Activated naive CD4-positive, alpha-beta T cell treated with anti-CD3 and anti-CD28 coated beads, Interleukin-2, amount 50 U/mL, for 24 hours (primary cell): Measurements from ENCODE around the gene NOL9.

Experiments used
- H3K27ac Mint-ChIP-seq: one replicate; pipeline ENCODE4 v1.8.0; 2021; ENCODE audit warnings: mild to moderate bottlenecking, mixed read lengths
- H3K27me3 Mint-ChIP-seq: one replicate; pipeline ENCODE4 v1.8.0; 2021; ENCODE audit warnings: mixed read lengths
- H3K36me3 Mint-ChIP-seq: one replicate; pipeline ENCODE4 v1.8.0; 2021; ENCODE audit warnings: mixed read lengths
- H3K4me1 Mint-ChIP-seq: one replicate; pipeline ENCODE4 v1.8.0; 2021; ENCODE audit warnings: mixed read lengths
- H3K4me3 Mint-ChIP-seq: one replicate; pipeline ENCODE4 v1.8.0; 2021; ENCODE audit warnings: mild to moderate bottlenecking, mixed read lengths
- H3K9me3 Mint-ChIP-seq: one replicate; pipeline ENCODE4 v1.8.0; 2021; ENCODE audit warnings: mixed read lengths

NOL9 gene

DNA sequence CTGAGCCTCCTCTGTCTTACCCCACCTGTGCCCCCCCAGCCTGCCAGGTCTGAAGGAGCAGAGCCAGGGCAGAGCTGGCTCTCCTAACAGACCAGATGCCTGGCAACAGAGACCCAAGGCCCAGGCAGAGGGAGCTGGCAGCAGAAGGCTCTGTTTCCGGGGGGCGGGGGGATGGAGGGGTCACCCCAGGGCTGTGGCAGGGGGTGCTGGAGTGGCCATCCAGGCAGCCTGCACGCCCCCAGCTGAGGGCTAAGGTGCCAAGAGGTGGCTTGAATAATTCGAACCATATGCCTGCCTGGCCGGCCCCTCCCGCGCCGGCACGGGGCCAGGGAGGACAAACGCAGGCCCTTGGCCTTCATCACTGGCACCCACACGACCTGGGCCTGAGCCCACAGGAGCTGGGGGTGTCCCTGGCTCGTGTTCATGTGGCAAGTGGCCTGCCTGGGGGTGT is 46.8 kb downstream of the NOL9 start:
- H3K27me3 Mint-ChIP-seq, result no peaks in the 10 kb centered on the region
- no peak overlapping the region for H3K4me3 Mint-ChIP-seq
- H3K4me1 Mint-ChIP-seq, result no peaks in the 10 kb centered on the region
- no peaks in the 10 kb centered on the region for H3K9me3 Mint-ChIP-seq
- no peak overlapping the region for H3K27ac Mint-ChIP-seq
- no peaks in the 10 kb centered on the region for H3K36me3 Mint-ChIP-seq

DNA sequence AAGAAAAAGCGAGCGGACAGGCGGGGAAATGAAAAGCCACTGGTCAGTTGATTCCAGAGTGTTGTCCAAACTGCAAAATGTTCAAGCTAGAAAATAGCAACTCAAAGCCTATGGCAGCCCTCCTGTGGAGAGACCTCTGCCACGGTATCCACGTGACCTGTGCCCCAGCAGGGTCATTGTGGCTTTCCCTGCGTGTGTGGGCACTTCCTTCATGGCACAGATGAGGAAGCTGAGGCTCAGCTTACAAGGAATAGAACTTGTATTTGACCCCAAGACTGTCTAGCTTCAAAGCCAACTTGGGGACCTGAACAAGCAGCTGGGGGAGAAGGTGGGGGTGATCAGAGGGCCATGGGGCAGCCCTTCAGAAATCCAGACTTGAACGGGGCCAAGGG is 47.3 kb downstream of the NOL9 start:
- Mint-ChIP-seq H3K27me3 (no peaks in the 10 kb centered on the region), H3K4me1 (no peaks in the 10 kb centered on the region), H3K9me3 (no peaks in the 10 kb centered on the region), H3K27ac (no peak overlapping the region), H3K36me3 (no peaks in the 10 kb centered on the region), H3K4me3 (no peak overlapping the region)

DNA sequence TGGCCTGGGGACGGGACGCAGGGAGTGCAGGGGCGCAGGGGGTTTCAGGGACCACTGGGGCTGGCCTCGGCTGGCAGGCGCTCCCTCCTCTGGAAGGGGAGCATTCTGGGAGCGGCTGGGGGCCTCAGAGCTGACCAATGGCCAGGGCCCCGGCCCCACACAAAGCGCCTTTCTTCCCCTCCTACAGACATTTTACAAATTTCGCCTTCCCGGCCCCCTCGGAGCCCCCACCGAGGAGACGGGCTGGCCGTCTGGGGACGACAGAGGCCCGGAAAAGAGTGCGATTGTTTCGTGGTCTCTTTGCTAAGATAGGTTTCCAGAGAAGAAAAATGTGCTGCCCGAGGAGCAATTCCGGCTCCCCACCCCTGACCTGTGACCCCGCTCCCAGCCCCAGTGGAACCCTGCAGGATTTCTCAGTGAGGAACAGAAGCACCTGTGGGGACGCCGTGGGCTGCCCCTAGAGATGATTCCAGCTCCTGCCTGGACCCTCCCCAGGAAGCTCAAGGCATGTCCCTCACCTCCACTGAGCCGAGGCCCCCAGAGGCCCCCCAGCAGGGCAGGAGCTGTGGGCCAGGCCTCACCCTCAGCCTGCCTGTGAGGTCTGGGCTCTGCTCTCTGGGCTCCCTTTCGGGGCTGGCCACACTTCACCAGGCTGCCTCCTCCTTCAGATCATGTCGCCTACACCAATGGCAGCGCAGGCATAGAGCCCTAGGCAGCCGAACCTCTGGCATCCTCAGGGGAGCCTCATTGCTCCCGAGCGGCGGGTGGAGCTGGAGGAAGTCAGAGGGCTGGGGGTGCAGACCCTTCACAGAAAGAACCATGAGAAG is 47.9 kb downstream of the NOL9 start:
- Mint-ChIP-seq H3K9me3 (no peaks in the 10 kb centered on the region), H3K4me1 (no peaks in the 10 kb centered on the region), H3K36me3 (no peaks in the 10 kb centered on the region), H3K27ac (no peak overlapping the region), H3K27me3 (no peaks in the 10 kb centered on the region), H3K4me3 (no peak overlapping the region)

DNA sequence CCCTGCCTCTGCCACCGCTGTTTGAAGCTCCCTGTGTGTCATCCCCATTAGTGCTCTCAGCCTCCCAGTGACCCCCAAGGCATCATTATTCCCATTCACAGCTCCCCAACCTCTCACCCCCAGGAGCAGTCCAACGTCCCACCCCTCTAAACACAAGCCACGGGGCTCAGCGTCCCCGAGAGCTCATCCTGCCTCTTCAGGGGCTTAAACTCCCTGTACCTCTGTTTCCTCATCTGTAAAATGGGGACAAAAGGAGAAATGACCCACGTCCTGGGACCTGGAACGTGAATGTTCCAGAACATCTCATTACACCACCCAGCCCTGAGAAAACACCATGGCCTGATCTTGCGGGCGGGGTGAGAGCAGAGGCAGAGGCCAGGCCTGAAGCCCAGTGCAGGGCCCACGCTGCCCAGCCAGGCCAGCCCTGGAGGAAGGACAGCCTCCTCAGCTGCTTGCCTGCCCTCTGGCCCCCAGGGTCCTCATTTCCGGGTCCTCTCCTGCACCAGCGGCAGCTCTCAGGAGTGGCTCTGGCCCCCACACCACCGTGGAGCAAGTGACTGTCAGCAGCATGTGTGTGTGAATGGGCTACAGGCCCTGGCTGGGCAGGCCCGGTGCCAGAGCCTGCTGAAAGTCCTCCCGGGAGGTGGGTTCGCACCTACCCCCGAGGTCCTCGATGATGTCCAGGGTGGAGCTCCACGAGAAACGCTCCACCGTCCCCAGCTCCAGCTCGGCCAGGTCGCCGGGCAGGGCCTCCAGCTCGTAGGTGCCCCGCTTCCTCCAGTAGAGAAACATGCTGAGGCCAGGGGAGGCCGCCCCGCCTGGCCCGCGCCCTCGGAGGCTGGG is 48.7 kb downstream of the NOL9 start:
- Mint-ChIP-seq H3K27me3 (no peaks in the 10 kb centered on the region), H3K27ac (peak overlapping the region; percentile 51), H3K36me3 (no peaks in the 10 kb centered on the region), H3K9me3 (no peaks in the 10 kb centered on the region), H3K4me1 (no peaks in the 10 kb centered on the region), H3K4me3 (no peak overlapping the region)

DNA sequence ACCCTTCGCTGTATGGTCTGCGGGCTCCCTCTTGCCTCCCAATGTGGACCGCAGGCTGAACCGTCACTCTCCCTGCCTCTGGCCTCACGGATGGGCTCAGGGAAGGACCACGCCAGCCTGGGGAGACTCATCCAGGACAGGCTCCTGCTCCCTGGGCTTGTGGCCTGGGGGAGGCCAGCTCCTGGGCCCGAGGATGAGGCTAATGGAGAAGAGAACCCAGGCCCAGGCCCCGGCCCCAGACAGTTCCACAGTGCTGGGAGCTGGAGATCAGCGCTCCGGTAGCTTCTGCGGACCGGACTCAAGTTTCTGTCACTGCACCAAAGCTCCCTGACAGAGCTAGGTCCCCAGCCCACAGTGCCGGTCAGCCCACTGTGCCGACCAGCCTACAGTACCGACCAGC is 49.4 kb downstream of the NOL9 start:
- H3K9me3 Mint-ChIP-seq, result no peaks in the 10 kb centered on the region
- no peaks in the 10 kb centered on the region for H3K36me3 Mint-ChIP-seq
- H3K4me3 Mint-ChIP-seq, result no peak overlapping the region
- no peaks in the 10 kb centered on the region for H3K4me1 Mint-ChIP-seq
- no peaks in the 10 kb centered on the region for H3K27me3 Mint-ChIP-seq
- H3K27ac Mint-ChIP-seq, result no peak overlapping the region

DNA sequence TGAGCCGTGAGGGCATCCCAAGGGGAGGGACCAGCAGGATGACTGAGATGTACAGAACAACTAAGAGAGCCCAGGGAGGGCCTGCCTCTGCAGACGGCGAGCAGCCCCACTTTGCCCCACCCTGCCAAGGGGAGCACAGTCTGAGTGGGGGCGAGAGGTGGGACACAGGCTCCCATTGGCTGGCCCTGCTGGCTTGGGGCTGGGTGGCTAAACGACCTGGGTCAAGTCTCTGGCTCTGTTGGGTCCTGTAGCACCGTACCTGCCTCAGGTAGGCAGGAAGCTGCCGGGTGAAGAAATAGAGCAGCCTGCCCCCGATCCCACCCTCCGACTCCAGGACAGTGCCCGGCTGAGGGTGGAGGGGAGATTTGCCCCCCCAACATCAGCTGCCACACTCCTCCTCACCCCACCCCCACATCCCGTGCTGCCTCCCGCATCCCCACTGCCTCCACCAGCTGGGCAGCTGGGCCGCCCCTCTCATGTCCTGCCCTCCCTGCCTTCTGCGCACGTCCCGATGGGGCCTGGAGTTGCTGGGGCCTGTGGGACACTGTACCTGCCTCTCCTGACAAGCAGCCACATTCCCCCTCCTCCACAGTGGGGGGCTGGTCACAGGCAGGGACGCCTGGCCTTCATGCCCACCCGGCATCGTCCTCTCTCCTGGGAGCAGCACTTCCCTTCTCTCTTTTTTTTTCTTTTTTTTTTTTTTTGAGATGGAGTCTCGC is 50.3 kb downstream of the NOL9 start:
- peaks cover 3% of the 10 kb centered on the region for H3K4me1 Mint-ChIP-seq
- no peak overlapping the region for H3K4me3 Mint-ChIP-seq
- H3K27ac Mint-ChIP-seq, result no peak overlapping the region
- H3K9me3 Mint-ChIP-seq, result no peaks in the 10 kb centered on the region
- H3K27me3 Mint-ChIP-seq, result no peaks in the 10 kb centered on the region
- H3K36me3 Mint-ChIP-seq, result no peaks in the 10 kb centered on the region

DNA sequence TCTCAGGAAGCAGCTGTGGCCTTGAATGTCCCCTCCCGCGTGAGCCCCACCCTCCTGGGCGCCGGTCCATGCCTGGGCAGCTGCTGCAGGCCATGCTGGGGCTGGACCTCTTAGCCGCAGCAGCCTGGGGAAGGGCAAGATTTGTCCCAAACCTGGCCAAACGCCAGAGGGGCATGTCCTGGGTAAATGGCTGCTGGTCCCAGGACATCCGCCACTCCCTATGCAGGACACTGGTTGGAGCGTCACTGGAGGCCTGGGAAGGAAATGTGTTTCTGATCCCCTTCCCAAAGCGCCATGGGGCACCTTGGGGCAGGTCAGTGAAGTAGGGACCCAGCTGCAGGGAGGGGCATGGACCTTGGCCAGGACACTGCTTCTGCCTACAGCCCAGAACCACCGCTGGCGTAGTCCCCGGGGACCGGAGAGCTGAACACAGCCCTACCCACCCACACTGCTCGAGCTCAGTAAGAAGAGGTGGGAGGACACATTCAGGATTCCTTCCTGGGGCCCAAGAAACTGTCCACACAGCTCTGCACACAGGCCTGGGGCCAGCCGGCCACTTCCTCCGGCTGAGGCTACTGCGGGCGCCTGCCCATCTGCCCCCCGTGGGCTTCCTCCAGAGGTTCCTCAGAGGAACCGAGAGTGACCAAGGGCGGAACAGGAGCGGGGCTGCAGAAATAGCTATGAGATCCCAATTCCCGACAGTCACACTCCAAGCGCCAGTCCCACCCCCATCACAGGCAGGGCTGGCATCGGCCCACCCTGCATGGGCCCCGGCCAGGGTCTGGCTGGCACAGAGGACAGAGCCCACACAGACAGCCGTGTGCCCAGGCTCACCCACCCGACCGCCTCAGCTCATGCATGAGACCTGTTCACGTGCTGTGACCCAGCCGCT is 52.1 kb downstream of the NOL9 start:
- no peak overlapping the region for H3K27ac Mint-ChIP-seq
- H3K36me3 Mint-ChIP-seq, result no peaks in the 10 kb centered on the region
- no peaks in the 10 kb centered on the region for H3K9me3 Mint-ChIP-seq
- H3K4me1 Mint-ChIP-seq, result peaks cover 11% of the 10 kb centered on the region
- no peaks in the 10 kb centered on the region for H3K27me3 Mint-ChIP-seq
- no peak overlapping the region for H3K4me3 Mint-ChIP-seq

DNA sequence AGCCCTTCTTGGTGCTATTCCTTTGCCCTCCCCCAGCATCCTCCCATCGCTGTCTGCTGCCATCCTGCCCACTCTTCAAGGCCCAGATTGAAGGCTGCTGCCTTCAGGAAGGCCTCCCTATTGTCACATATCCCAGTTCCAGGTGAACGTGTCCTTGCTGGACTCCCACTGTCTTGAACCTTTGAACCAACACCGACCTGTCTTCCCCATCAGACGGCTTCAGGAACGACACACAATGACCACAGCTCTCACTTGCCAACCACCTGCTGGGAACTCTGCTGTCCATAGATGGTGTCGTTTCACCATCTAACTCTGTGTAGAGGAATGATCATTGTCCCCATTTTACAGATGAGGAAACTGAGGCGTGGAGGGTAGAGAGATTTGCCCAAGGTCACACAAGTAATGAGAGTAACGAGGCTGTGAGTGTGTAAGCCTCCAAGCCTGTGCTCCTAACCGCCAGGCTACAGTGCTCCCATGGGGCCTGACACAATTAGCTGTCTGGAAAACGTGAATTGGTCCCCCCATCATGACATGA is 53.0 kb downstream of the NOL9 start:
- Mint-ChIP-seq H3K36me3 (no peaks in the 10 kb centered on the region), H3K4me1 (peaks cover 11% of the 10 kb centered on the region), H3K9me3 (no peaks in the 10 kb centered on the region), H3K27me3 (no peaks in the 10 kb centered on the region), H3K27ac (peak overlapping the region; percentile 37), H3K4me3 (no peak overlapping the region)

DNA sequence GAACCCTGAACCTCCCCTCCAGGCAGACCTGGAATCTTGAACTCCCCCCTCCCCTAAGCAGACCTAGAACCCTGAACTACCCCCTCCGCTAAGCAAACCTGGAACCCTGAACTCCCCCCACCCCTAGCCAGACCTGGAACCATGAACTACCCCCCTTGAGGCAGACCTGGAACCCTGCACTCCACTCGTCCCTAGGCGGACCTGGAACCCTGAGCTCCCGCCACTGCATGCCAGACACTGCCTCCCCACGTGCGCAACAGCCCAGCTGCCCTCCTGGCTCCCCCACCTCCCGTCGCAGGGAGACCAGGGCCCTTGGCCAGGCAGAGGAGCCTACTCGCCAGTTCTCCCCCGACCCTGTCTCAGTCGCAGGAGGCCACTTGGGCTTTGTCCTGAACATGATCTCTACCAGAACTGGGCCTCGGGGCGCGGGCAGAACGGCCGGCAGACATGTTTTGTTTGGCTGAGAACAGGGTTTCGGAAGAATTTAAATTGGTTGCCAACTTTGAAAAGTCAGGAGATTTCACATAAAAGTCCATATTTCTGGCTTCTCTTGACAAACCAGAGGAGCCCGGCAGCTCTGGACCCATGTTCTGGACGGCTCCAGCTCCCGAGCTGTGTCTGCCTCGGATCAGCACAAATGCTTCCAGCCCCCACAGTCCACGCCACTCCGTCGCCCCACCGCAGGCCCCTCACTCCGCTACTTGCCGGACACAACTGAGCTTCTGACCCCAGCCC is 53.6 kb downstream of the NOL9 start:
- Mint-ChIP-seq H3K27me3 (no peaks in the 10 kb centered on the region), H3K4me1 (peaks cover 15% of the 10 kb centered on the region), H3K4me3 (no peak overlapping the region), H3K27ac (peak overlapping the region; percentile 37), H3K9me3 (no peaks in the 10 kb centered on the region), H3K36me3 (no peaks in the 10 kb centered on the region)

DNA sequence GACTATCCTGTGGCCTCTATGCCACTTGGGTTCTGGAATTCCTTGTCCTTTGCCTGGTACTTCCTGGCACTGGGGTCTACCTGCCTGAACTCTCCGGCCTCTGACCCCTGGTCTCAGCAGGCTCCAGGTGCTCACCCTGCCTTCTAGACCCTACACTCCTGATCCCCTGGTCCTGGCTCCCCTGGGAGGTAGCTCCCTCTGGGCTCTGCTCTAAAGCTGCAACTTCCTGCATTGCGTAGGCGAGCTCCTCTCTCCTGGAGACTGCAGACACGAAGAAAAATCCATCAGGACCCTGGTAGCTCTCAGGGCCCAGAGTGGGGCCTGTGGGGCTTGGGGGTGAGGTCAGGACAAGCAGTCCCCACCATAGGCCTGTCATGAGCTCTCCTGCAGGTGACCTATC is 55.0 kb downstream of the NOL9 start:
- no peaks in the 10 kb centered on the region for H3K27me3 Mint-ChIP-seq

DNA sequence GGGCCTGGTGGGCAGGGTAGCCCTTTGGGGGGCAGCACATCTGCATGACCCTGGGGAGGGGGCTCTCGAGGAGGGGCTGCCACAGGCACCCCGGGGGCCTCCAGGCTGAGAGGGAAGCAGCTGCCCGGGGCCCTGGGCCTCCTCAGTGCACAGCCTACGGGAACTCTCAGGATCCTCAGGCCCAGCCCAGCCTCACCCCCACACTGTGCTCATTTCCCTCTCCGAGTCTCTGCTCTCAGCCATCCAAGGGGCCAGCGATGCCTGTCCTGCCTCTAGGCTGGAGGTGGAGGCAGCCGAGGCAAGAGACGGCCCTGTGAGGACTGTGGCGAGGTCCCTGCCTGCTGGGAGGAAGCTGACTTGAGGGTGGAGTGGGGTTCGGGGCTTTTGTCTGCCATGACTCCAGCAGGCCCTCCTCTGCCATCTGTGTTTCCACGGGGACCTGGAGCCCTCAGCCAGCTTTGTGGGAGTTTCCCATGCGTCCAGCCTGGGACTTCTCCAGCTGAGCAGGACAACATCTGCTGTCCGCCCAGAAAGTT is 55.7 kb downstream of the NOL9 start:
- no peaks in the 10 kb centered on the region for H3K9me3 Mint-ChIP-seq
- H3K4me3 Mint-ChIP-seq, result no peak overlapping the region
- H3K4me1 Mint-ChIP-seq, result peaks cover 24% of the 10 kb centered on the region
- H3K36me3 Mint-ChIP-seq, result no peaks in the 10 kb centered on the region
- H3K27ac Mint-ChIP-seq, result no peak overlapping the region
- no peaks in the 10 kb centered on the region for H3K27me3 Mint-ChIP-seq

More for the DNA sequence above, 55.0 kb downstream of the NOL9 start:
- peak overlapping the region; percentile 57 for H3K4me3 Mint-ChIP-seq
- H3K9me3 Mint-ChIP-seq, result no peaks in the 10 kb centered on the region
- H3K36me3 Mint-ChIP-seq, result no peaks in the 10 kb centered on the region
- H3K4me1 Mint-ChIP-seq, result peaks cover 24% of the 10 kb centered on the region
- no peak overlapping the region for H3K27ac Mint-ChIP-seq

DNA sequence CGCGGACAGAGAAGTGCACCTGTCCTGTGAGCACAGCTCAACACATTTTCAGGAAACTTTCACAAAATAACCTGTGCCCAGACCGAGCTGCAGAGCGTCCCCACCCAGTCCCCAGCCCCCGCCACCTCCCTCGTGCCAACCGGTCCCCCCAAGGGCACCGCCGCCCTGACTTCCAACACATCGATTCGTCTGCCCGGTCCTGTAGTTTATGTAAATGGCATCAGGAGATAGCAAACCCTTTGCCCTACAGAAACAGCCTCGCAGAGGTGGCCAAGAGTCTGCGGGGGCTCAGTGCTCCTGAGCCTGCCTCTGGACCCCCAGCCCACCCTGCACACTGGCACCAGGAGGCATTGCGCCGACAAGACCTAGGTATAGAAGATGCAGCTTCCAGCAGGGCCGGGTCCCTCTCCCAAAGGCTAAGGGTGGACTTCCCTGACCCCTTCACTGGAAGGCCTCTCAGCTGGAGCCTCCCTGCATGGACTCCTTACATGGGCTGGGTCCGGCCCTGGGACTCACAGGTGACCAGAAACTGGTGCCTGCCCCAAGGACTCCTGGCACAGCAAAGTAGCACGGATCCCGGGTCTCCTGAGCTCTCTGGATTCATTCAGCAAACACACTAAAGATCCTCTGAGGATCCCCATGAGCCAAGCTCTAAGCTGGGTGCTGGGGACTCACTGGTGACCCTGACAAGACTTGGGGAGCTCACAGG is 56.3 kb downstream of the NOL9 start:
- no peaks in the 10 kb centered on the region for H3K9me3 Mint-ChIP-seq
- peaks cover 29% of the 10 kb centered on the region for H3K4me1 Mint-ChIP-seq
- no peaks in the 10 kb centered on the region for H3K27me3 Mint-ChIP-seq
- peak overlapping the region; percentile 75 for H3K4me3 Mint-ChIP-seq
- no peaks in the 10 kb centered on the region for H3K36me3 Mint-ChIP-seq
- peak overlapping the region; percentile 46 for H3K27ac Mint-ChIP-seq

DNA sequence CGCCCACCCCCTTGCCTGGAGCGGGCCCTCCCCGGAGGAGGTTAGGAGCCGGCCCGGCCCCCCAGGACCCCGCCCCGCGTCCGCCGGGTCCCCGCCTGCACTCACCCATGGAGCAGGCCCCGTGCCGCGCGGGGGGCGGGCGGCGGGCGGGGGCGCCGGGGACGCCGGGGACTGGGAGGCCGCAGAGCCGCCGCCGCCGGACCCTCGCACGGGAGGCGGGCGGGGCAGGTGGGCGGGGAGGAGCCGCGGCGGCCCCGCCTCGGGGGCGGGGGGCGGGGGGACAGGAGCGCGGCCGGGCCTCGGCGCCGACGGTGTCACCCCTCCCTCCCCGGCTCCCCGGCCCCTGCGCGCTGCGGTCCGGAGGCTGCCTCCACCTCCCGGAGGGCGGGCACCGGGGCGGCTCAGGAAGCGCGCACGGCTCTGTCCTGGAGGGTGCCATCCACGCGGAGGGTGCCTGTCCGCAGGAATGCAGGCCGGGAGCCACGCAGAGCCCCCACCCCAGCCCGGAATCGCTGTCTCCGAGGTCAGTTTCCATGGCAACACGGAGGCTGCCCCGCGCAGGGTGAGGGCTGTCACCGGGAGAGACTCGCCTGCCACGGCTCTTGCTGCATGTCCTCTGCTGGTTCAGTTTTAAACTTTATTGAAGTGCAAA is 57.0 kb downstream of the NOL9 start:
- H3K36me3 Mint-ChIP-seq, result no peaks in the 10 kb centered on the region
- H3K27ac Mint-ChIP-seq, result no peak overlapping the region
- H3K27me3 Mint-ChIP-seq, result no peaks in the 10 kb centered on the region
- H3K4me1 Mint-ChIP-seq, result peaks cover 33% of the 10 kb centered on the region
- no peaks in the 10 kb centered on the region for H3K9me3 Mint-ChIP-seq
- H3K4me3 Mint-ChIP-seq, result peak overlapping the region; percentile 75
